ENCODE results near the gene HOXB1.

Gene HOXB1

DNA sequence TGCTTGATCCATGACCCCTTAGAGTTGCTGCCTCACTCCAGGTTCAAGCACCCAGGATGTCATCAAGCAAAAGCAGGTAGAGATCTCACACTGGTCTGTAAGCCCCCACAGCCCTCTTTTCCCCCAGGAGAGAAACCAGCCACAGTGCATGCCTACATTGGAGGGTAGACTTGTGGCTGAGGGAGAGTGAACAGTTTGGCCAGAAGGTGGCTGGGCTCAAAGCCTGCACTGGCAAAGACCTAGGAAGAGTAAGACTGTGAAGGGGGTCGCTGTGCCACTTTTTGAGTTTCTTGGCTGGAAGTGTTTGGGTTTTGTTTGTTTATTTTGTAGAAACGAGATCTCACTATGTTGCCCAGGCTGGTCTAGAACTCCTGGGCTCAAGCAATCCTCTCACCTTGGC, 28.5 kb downstream of the HOXB1 start:
- ChIA-PET CTCF (interaction anchor here (1.0 to 3.0 kb wide), 6 partner anchors 10 to 167 kb away, joined by 3 to 24 read pairs (median 4); no protein-coding TSS in a partner anchor), POLR2A (no interaction called here)
- TF ChIP-seq, protein P1, sequence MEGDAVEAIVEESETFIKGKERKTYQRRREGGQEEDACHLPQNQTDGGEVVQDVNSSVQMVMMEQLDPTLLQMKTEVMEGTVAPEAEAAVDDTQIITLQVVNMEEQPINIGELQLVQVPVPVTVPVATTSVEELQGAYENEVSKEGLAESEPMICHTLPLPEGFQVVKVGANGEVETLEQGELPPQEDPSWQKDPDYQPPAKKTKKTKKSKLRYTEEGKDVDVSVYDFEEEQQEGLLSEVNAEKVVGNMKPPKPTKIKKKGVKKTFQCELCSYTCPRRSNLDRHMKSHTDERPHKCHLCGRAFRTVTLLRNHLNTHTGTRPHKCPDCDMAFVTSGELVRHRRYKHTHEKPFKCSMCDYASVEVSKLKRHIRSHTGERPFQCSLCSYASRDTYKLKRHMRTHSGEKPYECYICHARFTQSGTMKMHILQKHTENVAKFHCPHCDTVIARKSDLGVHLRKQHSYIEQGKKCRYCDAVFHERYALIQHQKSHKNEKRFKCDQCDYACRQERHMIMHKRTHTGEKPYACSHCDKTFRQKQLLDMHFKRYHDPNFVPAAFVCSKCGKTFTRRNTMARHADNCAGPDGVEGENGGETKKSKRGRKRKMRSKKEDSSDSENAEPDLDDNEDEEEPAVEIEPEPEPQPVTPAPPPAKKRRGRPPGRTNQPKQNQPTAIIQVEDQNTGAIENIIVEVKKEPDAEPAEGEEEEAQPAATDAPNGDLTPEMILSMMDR (IDR thresholded peaks at IDR 0.05; ENCODE audit: control extremely low read depth, extremely low read depth, low read depth, missing control alignments) = no peak
- DNase-seq (ENCODE audit: extremely low spot score) = no peak

DNA sequence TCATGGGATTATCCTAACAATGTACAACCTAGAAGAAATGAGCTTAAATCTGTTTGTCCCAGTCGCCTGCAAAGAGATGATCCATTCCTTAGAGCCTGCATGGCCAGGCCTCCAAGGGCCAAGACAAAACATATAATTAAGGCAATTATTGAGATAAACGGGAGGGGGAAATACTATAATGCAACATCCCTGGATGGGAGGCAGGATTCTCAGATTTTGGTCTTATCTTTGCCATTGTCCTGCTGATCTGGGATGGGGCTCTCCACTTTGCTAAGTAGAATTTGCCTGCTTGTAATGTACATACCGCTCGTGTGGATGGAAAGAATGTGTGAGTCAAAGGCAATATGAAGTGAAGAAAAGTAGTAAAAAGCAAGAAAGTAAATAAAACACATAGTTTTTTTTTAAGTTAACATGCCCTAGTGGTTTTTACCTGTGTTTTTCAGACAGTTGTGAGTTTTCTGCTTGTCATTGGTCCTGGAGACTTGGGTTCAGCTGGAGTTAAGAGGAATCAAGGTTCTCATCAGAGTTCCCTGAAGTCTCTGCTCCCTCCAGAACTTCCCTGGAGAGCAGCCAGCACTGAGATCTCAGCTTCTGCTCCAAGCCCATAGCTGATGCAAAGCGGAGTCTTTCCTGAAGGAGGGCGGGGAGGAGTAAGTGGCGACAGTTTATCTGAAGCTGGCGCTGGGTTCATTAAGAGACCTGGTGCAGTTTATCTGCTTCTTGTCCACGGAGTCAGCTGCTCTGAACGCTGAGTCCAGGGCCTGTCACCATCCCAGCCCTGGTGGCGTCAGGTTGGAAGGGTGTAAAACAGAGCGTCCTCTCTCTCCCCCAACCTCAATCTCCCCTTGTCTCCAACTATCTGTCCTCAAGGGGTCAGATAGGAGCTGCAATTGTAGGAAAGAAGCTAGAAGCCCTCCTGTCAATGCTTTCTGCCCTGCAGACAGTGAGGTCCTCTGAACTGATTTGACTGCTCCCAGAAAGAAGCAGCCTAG, 30.1 kb downstream of the HOXB1 start:
- POLR2A ChIA-PET = interaction anchor here (0.5 kb wide), 1 partner anchor 1790 kb away, joined by 3 read pairs; no protein-coding TSS in a partner anchor
- CTCF ChIA-PET = interaction anchor here (1.0 to 3.0 kb wide), 7 partner anchors 8 to 165 kb away, joined by 3 to 11 read pairs (median 4); no protein-coding TSS in a partner anchor
- TF ChIP-seq, protein P1 (IDR thresholded peaks at IDR 0.05; ENCODE audit: control extremely low read depth, extremely low read depth, low read depth, missing control alignments) = peak; percentile 22
- no peak for DNase-seq (ENCODE audit: extremely low spot score)

DNA sequence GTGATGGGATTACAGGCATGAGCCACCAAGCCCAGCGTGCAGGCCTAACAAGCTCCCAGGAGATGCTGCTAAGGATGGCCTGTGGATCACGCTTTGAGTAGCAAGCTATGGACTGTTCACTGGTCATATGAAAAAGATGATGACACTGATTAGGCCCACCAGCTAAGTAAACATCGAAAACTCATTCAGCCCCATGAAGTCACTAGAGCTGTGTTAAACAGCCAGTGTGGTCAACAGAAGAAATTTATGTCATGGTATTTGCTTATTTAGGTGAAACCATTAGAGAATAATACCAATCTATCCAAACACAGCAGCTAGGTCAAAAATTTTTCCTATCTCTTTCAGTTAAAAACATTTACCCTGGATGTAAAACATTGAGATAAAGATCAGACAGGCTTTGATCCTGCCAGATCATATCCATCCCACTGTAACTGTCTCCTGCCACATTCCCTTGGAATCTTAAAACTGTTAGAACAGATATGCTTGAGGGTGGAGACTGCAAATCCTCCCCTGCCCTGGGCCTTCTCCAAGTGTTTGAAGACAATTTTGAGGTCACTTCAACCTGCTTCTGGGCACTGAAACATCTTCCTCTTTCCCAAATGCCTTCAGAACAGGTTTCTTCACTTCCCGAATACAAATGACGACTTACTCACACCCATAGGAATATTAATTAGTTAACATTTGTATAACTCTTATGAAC, 30.9 kb downstream of the HOXB1 start:
- TF ChIP-seq, protein P1 (IDR thresholded peaks at IDR 0.05; ENCODE audit: control extremely low read depth, extremely low read depth, low read depth, missing control alignments) = no peak
- ChIA-PET POLR2A (interaction anchor here (0.6 kb wide), 1 partner anchor 71 kb away, joined by 3 read pairs; no protein-coding TSS in a partner anchor), CTCF (interaction anchor here (0.9 to 3.0 kb wide), 8 partner anchors 8 to 259 kb away, joined by 3 to 11 read pairs (median 4); partner anchors contain the start of gene HOXB5)
- no peak for DNase-seq (ENCODE audit: extremely low spot score)

- DNase-seq (ENCODE audit: extremely low spot score) = no peak
- ChIA-PET POLR2A (interaction anchor here (0.6 kb wide), 1 partner anchor 70 kb away, joined by 3 read pairs; no protein-coding TSS in a partner anchor), CTCF (interaction anchor here (0.9 to 3.0 kb wide), 9 partner anchors 7 to 258 kb away, joined by 3 to 11 read pairs (median 4); partner anchors contain the start of gene HOXB5)
- TF ChIP-seq, protein P1 (IDR thresholded peaks at IDR 0.05; ENCODE audit: control extremely low read depth, extremely low read depth, low read depth, missing control alignments) = no peak
Measured at GRCh38 chr17:48499248-48499647, 31.6 kb downstream of the HOXB1 start.

DNA sequence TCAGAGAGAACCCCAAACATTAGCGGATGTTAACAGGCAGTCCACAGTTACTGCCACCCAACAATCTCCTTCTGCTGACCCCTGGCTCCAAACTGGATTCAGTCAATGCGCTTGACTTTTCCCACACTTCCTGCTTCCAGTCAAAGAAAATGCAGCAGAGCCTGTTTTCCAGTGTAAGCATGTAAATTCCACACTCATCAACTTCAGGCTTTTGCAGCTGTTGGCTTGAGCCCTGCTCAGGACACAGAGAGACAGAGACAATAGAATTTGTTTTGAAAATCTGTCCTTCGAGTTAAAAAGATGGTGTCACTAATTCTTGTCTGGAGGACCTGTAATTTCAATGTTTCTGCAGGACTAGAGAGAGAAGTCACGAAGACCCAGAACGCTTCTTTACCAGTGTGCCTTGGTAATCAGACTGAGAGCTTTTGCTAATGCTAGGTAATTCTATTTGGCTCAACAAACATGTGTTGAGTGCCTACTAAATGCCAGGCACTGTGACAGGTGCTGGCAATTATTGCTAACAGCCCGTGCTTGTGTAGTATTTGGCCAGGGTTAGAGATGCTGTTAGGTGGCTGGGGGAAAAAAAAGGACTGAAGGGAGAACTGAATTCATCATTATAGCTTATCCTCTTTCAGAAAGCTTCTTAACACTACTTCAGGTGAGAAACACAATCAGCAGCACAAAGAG, 32.5 kb downstream of the HOXB1 start:
- ChIA-PET POLR2A (no interaction called here), CTCF (interaction anchor here (1.2 to 2.5 kb wide), 5 partner anchors 23 to 257 kb away, joined by 3 to 11 read pairs (median 4); partner anchors contain the start of gene HOXB5)
- DNase-seq (ENCODE audit: extremely low spot score) = no peak
- TF ChIP-seq, protein P1 (IDR thresholded peaks at IDR 0.05; ENCODE audit: control extremely low read depth, extremely low read depth, low read depth, missing control alignments) = no peak
